ENCODE data around the gene LRMDA. TPM values are rescaled to one million over a fixed set of nuclear protein-coding genes. Genes with fewer than 3 reads are reported as not detected.

LRMDA gene
- polyA plus RNA-seq, 1 donor (not counting 4 experiments of a cell fraction or from before 2014, with no cell fraction given) = not detected

DNA sequence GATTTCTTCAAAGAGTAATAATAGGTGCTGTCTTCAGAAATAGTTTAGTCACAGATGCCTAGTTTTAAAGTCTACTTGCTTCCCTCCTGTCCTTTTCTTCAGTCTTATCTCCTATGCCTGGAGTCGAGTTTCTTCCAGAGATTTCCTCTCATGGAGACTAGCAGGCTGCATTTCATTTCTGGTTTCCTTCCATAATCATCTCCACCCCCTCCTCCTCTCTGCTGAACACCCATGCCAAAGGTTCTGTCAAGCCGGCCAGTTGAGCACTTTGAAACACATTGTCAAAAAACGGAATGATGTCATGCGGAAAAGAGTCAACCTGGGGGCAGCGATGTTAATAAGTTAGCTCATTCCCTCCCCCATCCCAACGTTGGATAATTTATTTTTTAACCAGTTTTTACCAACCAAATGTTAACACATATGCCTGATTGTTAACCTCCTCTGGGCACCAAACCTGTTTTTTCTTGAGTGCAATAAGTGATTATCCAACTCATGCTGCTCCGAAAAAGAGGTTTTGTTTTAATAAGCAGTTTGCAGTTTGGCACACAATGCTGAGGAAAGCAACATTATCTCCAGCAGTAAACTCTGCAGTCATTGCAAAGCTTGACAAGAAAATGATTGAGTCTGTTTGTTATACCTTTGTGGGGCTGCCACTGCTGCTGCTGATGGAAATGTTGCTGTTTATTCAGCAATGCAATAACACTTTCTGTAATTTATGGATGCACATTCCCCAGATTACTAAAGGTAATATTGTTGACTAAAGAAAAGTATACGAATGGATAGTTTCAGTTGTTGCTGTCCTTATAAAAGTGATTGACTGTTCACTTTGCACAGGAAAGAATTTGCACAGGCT lies 161.6 kb downstream of the LRMDA start:
- Histone ChIP-seq H2AFZ (ENCODE audit: control insufficient read depth, low read length) (no peak overlapping the region), H3K9ac (ENCODE audit: control insufficient read depth, extremely low read depth, insufficient read depth, low read length) (no peak overlapping the region), H3K9me3 (ENCODE audit: control insufficient read depth, low read depth, low read length) (no peaks in the 10 kb centered on the region), H3K79me2 (ENCODE audit: control insufficient read depth, insufficient read depth, low read length) (no peaks in the 10 kb centered on the region), H3K4me1 (ENCODE audit: control insufficient read depth, extremely low read depth, insufficient read depth, low read length) (no peaks in the 10 kb centered on the region), H3K4me2 (ENCODE audit: control insufficient read depth, extremely low read depth, insufficient read depth, low read depth, low read length) (no peak overlapping the region), H3K27me3 (ENCODE audit: control insufficient read depth, extremely low read depth, insufficient read depth, low read length) (peaks cover 4% of the 10 kb centered on the region), H3K4me3 (ENCODE audit: control insufficient read depth in 2 of 3, extremely low read depth in 1 of 3, insufficient read depth in 2 of 3, low read depth in 1 of 3, low read length in 3 of 3) (no peak overlapping the region), H4K20me1 (ENCODE audit: control insufficient read depth, extremely low read depth, insufficient read depth, low read length) (no peaks in the 10 kb centered on the region), H3K9me1 (ENCODE audit: control insufficient read depth, extremely low read depth, insufficient read depth, low read length) (no peaks in the 10 kb centered on the region), H3K27ac (ENCODE audit: control insufficient read depth, insufficient read depth, low read length) (no peak overlapping the region), H3K36me3 (ENCODE audit: control insufficient read depth in 2 of 2, extremely low read depth in 1 of 2, insufficient read depth in 2 of 2, low read length in 2 of 2) (no peaks in the 10 kb centered on the region)
- DNase-seq (ENCODE audit: low read depth, low spot score) = no peak
- FAIRE-seq = no peak
- TF ChIP-seq EZH2 (IDR thresholded peaks at IDR 0.05; ENCODE audit: low read length) = no peak
- TF ChIP-seq CTCF (optimal IDR thresholded peaks at IDR 0.05 in 1 of 3, IDR thresholded peaks at IDR 0.05 in 1 of 3, conservative IDR thresholded peaks at IDR 0.05 in 1 of 3; ENCODE audit: extremely low read depth in 1 of 3, insufficient read depth in 2 of 3, low read length in 3 of 3) = no peak
- dilution Hi-C loops (cut with MboI; ENCODE audit: extremely low pct_ligation_motif_present, low sequenced_read_pairs) = no loop called here

DNA sequence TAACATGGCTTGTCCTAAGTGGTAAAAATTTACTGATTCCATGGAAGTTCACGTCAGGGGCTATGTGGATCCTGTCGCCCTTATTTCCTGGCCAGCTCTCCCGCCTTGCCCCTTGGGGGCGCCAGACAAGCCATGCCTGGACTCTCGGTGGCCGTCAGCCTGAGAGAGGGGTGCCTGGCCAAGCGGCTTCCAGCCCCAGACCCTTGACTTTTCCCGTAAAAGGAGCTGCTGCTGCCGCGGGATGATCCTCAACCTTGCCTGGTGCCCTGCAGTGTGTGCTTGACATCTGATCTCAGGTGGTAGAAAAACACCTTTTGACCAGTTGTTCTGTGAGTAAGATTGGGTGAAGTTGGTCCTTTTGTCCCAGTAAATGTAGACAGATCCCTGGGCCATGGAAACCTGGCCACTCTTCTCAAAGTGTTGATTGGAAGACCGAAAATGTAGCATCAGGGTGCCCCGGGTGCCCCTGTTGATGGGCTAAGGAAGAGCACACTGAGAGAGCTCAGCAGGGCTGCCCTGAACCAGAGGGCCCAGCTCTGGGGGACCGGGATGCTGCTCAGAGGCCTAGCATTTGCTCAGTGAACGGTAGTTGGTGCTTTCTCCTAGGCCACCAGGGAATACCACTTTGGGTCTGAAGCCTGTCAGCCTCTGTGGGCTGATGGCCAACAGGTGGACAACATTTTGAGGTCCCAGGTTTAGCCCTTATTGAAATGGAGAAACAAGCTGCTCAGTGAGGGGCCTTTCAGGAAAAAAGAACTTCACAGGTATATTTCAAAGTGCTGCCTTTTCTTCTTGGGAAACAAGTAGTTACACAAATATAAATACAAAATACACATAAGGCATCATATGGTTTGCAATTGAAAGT lies 162.5 kb downstream of the LRMDA start:
- no peak for FAIRE-seq
- H3K4me1 ChIP-seq (ENCODE audit: control insufficient read depth, extremely low read depth, insufficient read depth, low read length) = no peaks in the 10 kb centered on the region
- H3K9me1 ChIP-seq (ENCODE audit: control insufficient read depth, extremely low read depth, insufficient read depth, low read length) = no peaks in the 10 kb centered on the region
- no peak overlapping the region for H3K27ac ChIP-seq (ENCODE audit: control insufficient read depth, insufficient read depth, low read length)
- H3K4me2 ChIP-seq (ENCODE audit: control insufficient read depth, extremely low read depth, insufficient read depth, low read depth, low read length) = no peak overlapping the region
- TF ChIP-seq EZH2 (IDR thresholded peaks at IDR 0.05; ENCODE audit: low read length) = no peak
- peak in 1 of 3 experiments; percentile 25 for TF ChIP-seq CTCF (optimal IDR thresholded peaks at IDR 0.05 in 1 of 3, IDR thresholded peaks at IDR 0.05 in 1 of 3, conservative IDR thresholded peaks at IDR 0.05 in 1 of 3; ENCODE audit: extremely low read depth in 1 of 3, insufficient read depth in 2 of 3, low read length in 3 of 3)
- H3K79me2 ChIP-seq (ENCODE audit: control insufficient read depth, insufficient read depth, low read length) = no peaks in the 10 kb centered on the region
- no peaks in the 10 kb centered on the region for H3K9me3 ChIP-seq (ENCODE audit: control insufficient read depth, low read depth, low read length)
- DNase-seq (ENCODE audit: low read depth, low spot score) = no peak
- dilution Hi-C loops (cut with MboI; ENCODE audit: extremely low pct_ligation_motif_present, low sequenced_read_pairs) = no loop called here
- H3K36me3 ChIP-seq (ENCODE audit: control insufficient read depth in 2 of 2, extremely low read depth in 1 of 2, insufficient read depth in 2 of 2, low read length in 2 of 2) = no peaks in the 10 kb centered on the region
- H2AFZ ChIP-seq (ENCODE audit: control insufficient read depth, low read length) = no peak overlapping the region
- H3K4me3 ChIP-seq (ENCODE audit: control insufficient read depth in 2 of 3, extremely low read depth in 1 of 3, insufficient read depth in 2 of 3, low read depth in 1 of 3, low read length in 3 of 3) = no peak overlapping the region
- H3K27me3 ChIP-seq (ENCODE audit: control insufficient read depth, extremely low read depth, insufficient read depth, low read length) = peaks cover 4% of the 10 kb centered on the region
- H4K20me1 ChIP-seq (ENCODE audit: control insufficient read depth, extremely low read depth, insufficient read depth, low read length) = no peaks in the 10 kb centered on the region
- no peak overlapping the region for H3K9ac ChIP-seq (ENCODE audit: control insufficient read depth, extremely low read depth, insufficient read depth, low read length)

Measured in keratinocyte (primary cell).